ENCODE data around the gene TFE3. TPM values are rescaled to one million over a fixed set of nuclear protein-coding genes. Genes with fewer than 3 reads are reported as not detected.

TFE3 gene
- total and polyA plus RNA-seq, 2 donors (not counting 3 experiments of a cell fraction or from before 2014, with no cell fraction given), result 22.3 to 37.1 TPM

- Histone ChIP-seq H3K9ac (replicated peaks; ENCODE audit: extremely low read depth, insufficient read depth, low read length) (no peak overlapping the region), H3K36me3 (ENCODE audit: control insufficient read depth in 2 of 2, extremely low read depth in 1 of 2, insufficient read depth in 2 of 2, low read length in 2 of 2) (no peaks in the 10 kb centered on the region), H3K9me1 (replicated peaks; ENCODE audit: control insufficient read depth, extremely low read depth, insufficient read depth, low read length) (no peaks in the 10 kb centered on the region), H3K27me3 (ENCODE audit: control insufficient read depth in 2 of 2, insufficient read depth in 2 of 2, low read length in 2 of 2) (no peaks in the 10 kb centered on the region), H3K4me3 (replicated peaks in 1 of 3; ENCODE audit: insufficient read depth in 1 of 3, low read depth in 1 of 3, low read length in 3 of 3) (no peak overlapping the region), H3K9me3 (replicated peaks; ENCODE audit: control insufficient read depth, insufficient read depth, low read length) (no peaks in the 10 kb centered on the region), H3K79me2 (ENCODE audit: control insufficient read depth, insufficient read depth, low read length) (no peaks in the 10 kb centered on the region), H4K20me1 (replicated peaks; ENCODE audit: control insufficient read depth, extremely low read depth, insufficient read depth, low read length) (no peaks in the 10 kb centered on the region), H3K27ac (ENCODE audit: insufficient read depth, low read depth, low read length) (no peak overlapping the region), H2AFZ (ENCODE audit: low read depth, low read length) (no peak overlapping the region), H3K4me1 (ENCODE audit: control insufficient read depth, extremely low read depth, insufficient read depth, low read length) (no peaks in the 10 kb centered on the region), H3K4me2 (ENCODE audit: insufficient read depth, low read length) (no peak overlapping the region)
- TF ChIP-seq MAX (IDR thresholded peaks at IDR 0.05; ENCODE audit: insufficient read depth, insufficient read length), result no peak
- TF ChIP-seq GATA2 (IDR thresholded peaks at IDR 0.05; ENCODE audit: insufficient read depth, insufficient read length, low read depth, low read length), result no peak
- TF ChIP-seq MYC (IDR thresholded peaks at IDR 0.05; ENCODE audit: low read depth, low read length), result no peak
- no peak for TF ChIP-seq POLR2A (IDR thresholded peaks at IDR 0.05; ENCODE audit: low read depth, low read length)
- no peak for TF ChIP-seq CTCF (IDR thresholded peaks at IDR 0.05; ENCODE audit: extremely low read depth in 1 of 2, insufficient read depth in 1 of 2, low read depth in 1 of 2, low read length in 2 of 2)
- TF ChIP-seq POLR2AphosphoS5 (IDR thresholded peaks at IDR 0.05; ENCODE audit: insufficient read depth, low read depth, low read length), result no peak
- no peak for TF ChIP-seq EZH2 (IDR thresholded peaks at IDR 0.05; ENCODE audit: borderline replicate concordance, low read depth, low read length, severe bottlenecking)
- no peak for TF ChIP-seq JUN (IDR thresholded peaks at IDR 0.05; ENCODE audit: borderline replicate concordance, insufficient read depth, insufficient read length, low read depth)
- no peak for TF ChIP-seq FOS (IDR thresholded peaks at IDR 0.05; ENCODE audit: borderline replicate concordance, insufficient read depth, low read length)
- BruUV-seq (replicated peaks), result no TSS peak
- dilution Hi-C loops (cut with MboI; ENCODE audit: extremely low pct_ligation_motif_present, low sequenced_read_pairs), result no loop called here
- no peak for DNase-seq (ENCODE audit: low read depth, low spot score)
- CTCF ChIA-PET, result interaction anchor here (0.7 to 1.7 kb wide), 2 partner anchors 12 to 18 kb away, joined by 3 read pairs; no protein-coding TSS in a partner anchor
- FAIRE-seq, result no peak
- intact Hi-C loops (cut with micrococcal nuclease), result no loop called here
- POLR2A ChIA-PET, result no interaction called here
These were observed 24.1 kb downstream of the TFE3 start for GRCh38 chrX:49019050-49019449.
